Mesothelial cell of epicardium (in vitro differentiated cells): ENCODE measurements around the gene MYO1D. TPM values are rescaled to one million over a fixed set of nuclear protein-coding genes. Genes with fewer than 3 reads are reported as not detected.

Source experiments
- DNase-seq, 2 experiments: peaks; one replicate each; pipeline ENCODE4 v3.0.0; 2021; ENCODE audit warnings: low spot score in 2 of 2; ENCODE audit not compliant: unreplicated experiment in 2 of 2
- H3K27ac Mint-ChIP-seq: 2 replicates; pipeline ENCODE4 v1.8.0; 2021; ENCODE audit warnings: mixed read lengths
- H3K27me3 Mint-ChIP-seq: 2 replicates; pipeline ENCODE4 v1.8.0; 2021; ENCODE audit warnings: low read depth, mixed read lengths
- H3K36me3 Mint-ChIP-seq: 2 replicates; pipeline ENCODE4 v1.8.0; 2021; ENCODE audit warnings: mixed read lengths
- H3K4me1 Mint-ChIP-seq: 2 replicates; pipeline ENCODE4 v1.8.0; 2021; ENCODE audit warnings: mixed read lengths
- H3K4me3 Mint-ChIP-seq: 2 replicates; pipeline ENCODE4 v1.8.0; 2021; ENCODE audit warnings: mild to moderate bottlenecking, moderate library complexity, mixed read lengths
- H3K9me3 Mint-ChIP-seq: 2 replicates; pipeline ENCODE4 v1.8.0; 2021; ENCODE audit warnings: mixed read lengths
- CTCF ChIP-seq: fragments of 200-600 bp; sonication (generic); IDR thresholded peaks from one replicate; pipeline ENCODE4 v1.5.0; 2021; ENCODE audit warnings: antibody characterized with exemption; ENCODE audit not compliant: unreplicated experiment
- total RNA-seq: library from RNA; stranded (reverse); gene quantifications from 3 replicates; pipeline ENCODE4 v1.2.1, GENCODE V29; 2021

Gene MYO1D
- total RNA-seq, 1 donor from 2014 or later, result 48.6 TPM

- no peak for TF ChIP-seq CTCF
- H3K27ac Mint-ChIP-seq, result no peak overlapping the region
- H3K4me3 Mint-ChIP-seq, result no peak overlapping the region
- H3K9me3 Mint-ChIP-seq, result no peaks in the 10 kb centered on the region
- no peaks in the 10 kb centered on the region for H3K27me3 Mint-ChIP-seq
- no peaks in the 10 kb centered on the region for H3K4me1 Mint-ChIP-seq
- H3K36me3 Mint-ChIP-seq, result peaks cover 12% of the 10 kb centered on the region
- DNase-seq, result no peak
Measured at GRCh38 chr17:32569171-32570080, 307.5 kb downstream of the MYO1D start.

GRCh38 chr17:32568705-32569104 is 308.2 kb downstream of the MYO1D start:
- no peaks in the 10 kb centered on the region for H3K4me1 Mint-ChIP-seq
- no peak for TF ChIP-seq CTCF
- H3K9me3 Mint-ChIP-seq, result no peaks in the 10 kb centered on the region
- H3K27ac Mint-ChIP-seq, result no peak overlapping the region
- H3K36me3 Mint-ChIP-seq, result peaks cover 12% of the 10 kb centered on the region
- H3K4me3 Mint-ChIP-seq, result no peak overlapping the region
- no peaks in the 10 kb centered on the region for H3K27me3 Mint-ChIP-seq
- no peak for DNase-seq

- Mint-ChIP-seq H3K36me3 (peaks cover 12% of the 10 kb centered on the region), H3K4me3 (no peak overlapping the region), H3K9me3 (no peaks in the 10 kb centered on the region), H3K27me3 (no peaks in the 10 kb centered on the region), H3K4me1 (no peaks in the 10 kb centered on the region), H3K27ac (no peak overlapping the region)
- no peak for TF ChIP-seq CTCF
- no peak for DNase-seq
Measured at GRCh38 chr17:32567511-32567910, 309.4 kb downstream of the MYO1D start.

- Mint-ChIP-seq H3K36me3 (peaks cover 12% of the 10 kb centered on the region), H3K4me3 (no peak overlapping the region), H3K27me3 (no peaks in the 10 kb centered on the region), H3K4me1 (no peaks in the 10 kb centered on the region), H3K27ac (no peak overlapping the region), H3K9me3 (no peaks in the 10 kb centered on the region)
- DNase-seq, result no peak
- TF ChIP-seq CTCF, result no peak
Measured at GRCh38 chr17:32567086-32567485, 309.8 kb downstream of the MYO1D start.

GRCh38 chr17:32566303-32566702 is 310.6 kb downstream of the MYO1D start:
- peaks cover 12% of the 10 kb centered on the region for H3K36me3 Mint-ChIP-seq
- H3K27ac Mint-ChIP-seq, result no peak overlapping the region
- no peak for TF ChIP-seq CTCF
- no peak overlapping the region for H3K4me3 Mint-ChIP-seq
- no peaks in the 10 kb centered on the region for H3K27me3 Mint-ChIP-seq
- no peak for DNase-seq
- no peaks in the 10 kb centered on the region for H3K4me1 Mint-ChIP-seq
- H3K9me3 Mint-ChIP-seq, result no peaks in the 10 kb centered on the region
